ENCODE measurements around the gene ARPC4. TPM values are rescaled to one million over a fixed set of nuclear protein-coding genes. Genes with fewer than 3 reads are reported as not detected.
"Not testable (repeated sequence)": the region's sequence is repeated elsewhere in the genome, so short reads cannot be mapped to it uniquely, and the experiment has no call there.

ARPC4 gene
- total RNA-seq, 2 donors from 2014 or later, result 121 to 152 TPM

GRCh38 chr3:9769426-9770275 lies 23.2 kb upstream of the ARPC4 start, which contains the start of gene CAMK1:
CAMK1 (minus strand) TSS chr3:9769947; CDS start chr3:9767749, 2,198 bp downstream.
- H3K9me3 ChIP-seq, result no peaks in the 10 kb centered on the region
- peak; percentile 82 for DNase-seq (ENCODE audit: low spot score)
- no peaks in the 10 kb centered on the region for H3K27me3 ChIP-seq (replicated peaks; ENCODE audit: insufficient read depth)
- no peaks in the 10 kb centered on the region for H3K36me3 ChIP-seq
- peak within 1 kb of the TSS; percentile 68 to 75 for H3K4me3 ChIP-seq
- TF ChIP-seq POLR2AphosphoS5 (IDR thresholded peaks at IDR 0.05), result peak; percentile 70
- TF ChIP-seq CTCF (IDR thresholded peaks at IDR 0.05), result peak in 1 of 4 experiments; percentile 22
- TF ChIP-seq POLR2A (IDR thresholded peaks at IDR 0.05), result peak; percentile 87
- 6% methylated on average over 24 of the region's 49 CpGs for WGBS
- H3K4me1 ChIP-seq (replicated peaks), result peaks cover 8% of the 10 kb centered on the region
- H3K27ac ChIP-seq, result peak within 1 kb of the TSS; percentile 91 to 96
- intact Hi-C loops (cut with DNase I), result no loop called here

- TF ChIP-seq CTCF (IDR thresholded peaks at IDR 0.05) (no peak), POLR2AphosphoS5 (IDR thresholded peaks at IDR 0.05) (peak; percentile 43), POLR2A (IDR thresholded peaks at IDR 0.05) (no peak)
- H3K27me3 ChIP-seq (replicated peaks; ENCODE audit: insufficient read depth), result no peaks in the 10 kb centered on the region
- intact Hi-C loops (cut with DNase I), result no loop called here
- peak overlapping the region; percentile 91 to 96 for H3K27ac ChIP-seq
- H3K36me3 ChIP-seq, result no peaks in the 10 kb centered on the region
- 9% methylated on average over 14 of the region's 15 CpGs for WGBS
- H3K4me3 ChIP-seq, result peak overlapping the region; percentile 68 to 75
- H3K9me3 ChIP-seq, result no peaks in the 10 kb centered on the region
- peak; percentile 71 for DNase-seq (ENCODE audit: low spot score)
- H3K4me1 ChIP-seq (replicated peaks), result peaks cover 8% of the 10 kb centered on the region
Measured at GRCh38 chr3:9770276-9770812, 22.5 kb upstream of the ARPC4 start.

GRCh38 chr3:9771007-9771406 lies 21.9 kb upstream of the ARPC4 start:
- WGBS, result 94% methylated on average over 2 of the region's 2 CpGs
- H3K4me1 ChIP-seq (replicated peaks); H3K9me3 ChIP-seq; DNase-seq (ENCODE audit: low spot score); intact Hi-C loops (cut with DNase I); H3K27me3 ChIP-seq (replicated peaks; ENCODE audit: insufficient read depth); H3K36me3 ChIP-seq; H3K4me3 ChIP-seq: not testable (repeated sequence)
- H3K27ac ChIP-seq, result peak overlapping the region; percentile 91 to 96

GRCh38 chr3:9776896-9777693 lies 15.8 kb upstream of the ARPC4 start:
- Histone ChIP-seq H3K9me3 (no peaks in the 10 kb centered on the region), H3K27ac (no peak overlapping the region), H3K4me3 (no peak overlapping the region), H3K27me3 (replicated peaks; ENCODE audit: insufficient read depth) (no peaks in the 10 kb centered on the region), H3K4me1 (replicated peaks) (no peaks in the 10 kb centered on the region), H3K36me3 (no peaks in the 10 kb centered on the region)
- DNase-seq (ENCODE audit: low spot score), result no peak
- TF ChIP-seq POLR2AphosphoS5 (IDR thresholded peaks at IDR 0.05) (no peak), POLR2A (IDR thresholded peaks at IDR 0.05) (no peak), CTCF (IDR thresholded peaks at IDR 0.05) (no peak)
- intact Hi-C loops (cut with DNase I), result no loop called here
- WGBS, result 79% methylated on average over 5 of the region's 5 CpGs

- H3K4me1 ChIP-seq (replicated peaks), result no peaks in the 10 kb centered on the region
- no peak overlapping the region for H3K4me3 ChIP-seq
- no peaks in the 10 kb centered on the region for H3K9me3 ChIP-seq
- no peaks in the 10 kb centered on the region for H3K36me3 ChIP-seq
- no peak for DNase-seq (ENCODE audit: low spot score)
- 96% methylated on average over 1 of the region's 1 CpG for WGBS
- H3K27ac ChIP-seq, result no peak overlapping the region
- TF ChIP-seq POLR2AphosphoS5 (IDR thresholded peaks at IDR 0.05) (no peak), POLR2A (IDR thresholded peaks at IDR 0.05) (no peak), CTCF (IDR thresholded peaks at IDR 0.05) (no peak)
- H3K27me3 ChIP-seq (replicated peaks; ENCODE audit: insufficient read depth), result no peaks in the 10 kb centered on the region
- intact Hi-C loops (cut with DNase I), result no loop called here
Measured at GRCh38 chr3:9777694-9778021, 15.2 kb upstream of the ARPC4 start.
